Upper lobe of left lung (tissue), 6 donors: ENCODE data around the gene NUP93. TPM values are rescaled to one million over a fixed set of nuclear protein-coding genes. Genes with fewer than 3 reads are reported as not detected.

Experiments
- ATAC-seq, 2 donors: fragments of 200-7000 bp; cut with Tn5 transposase; one replicate each; pipeline ENCODE4 v1.9.1; 2022; ENCODE audit warnings: mild to moderate bottlenecking in 2 of 2, moderate library complexity in 2 of 2; ENCODE audit not compliant: low FRiP score in 2 of 2
- DNase-seq, 2 donors: peaks; one replicate each; pipeline ENCODE4 v3.0.0-alpha.2; 2019 to 2020
- H3K27ac ChIP-seq, 4 donors: fragments of 200-600 bp; sonication (generic); one replicate each; pipeline ENCODE4 v1.5.1; 2016 to 2019
- H3K27me3 ChIP-seq, 4 donors: fragments of 200-600 bp; sonication (generic); one replicate each; pipeline ENCODE4 v1.5.1; 2017 to 2019
- H3K36me3 ChIP-seq, 4 donors: fragments of 200-600 bp; sonication (generic); one replicate each; pipeline ENCODE4 v1.5.1; 2016 to 2019
- H3K4me1 ChIP-seq, 4 donors: fragments of 200-600 bp; sonication (generic); one replicate each; pipeline ENCODE4 v1.5.1; 2018 to 2019
- H3K4me3 ChIP-seq, 4 donors: fragments of 200-600 bp; sonication (generic); one replicate each; pipeline ENCODE4 v1.5.1; 2017 to 2019; ENCODE audit warnings: mild to moderate bottlenecking in 2 of 4, moderate library complexity in 1 of 4
- H3K9me3 ChIP-seq, 4 donors: fragments of 200-600 bp; sonication (generic); one replicate each; pipeline ENCODE4 v1.5.1; 2018 to 2019
- CTCF ChIP-seq, 6 experiments: fragments of 450-650 bp in 4 of 6; fragments of 200-600 bp in 2 of 6; sonication (generic) in 2 of 6; IDR thresholded peaks; one replicate each; pipeline ENCODE4 v1.5.1; 2016 to 2019; ENCODE audit warnings: antibody characterized with exemption in 6 of 6
- EP300 ChIP-seq, 4 donors: sonication (generic); formaldehyde crosslinking; IDR thresholded peaks; one replicate each; pipeline ENCODE4 v1.5.1; 2017; ENCODE audit warnings: antibody characterized with exemption in 4 of 4, control low read depth in 2 of 4
- POLR2A ChIP-seq, 4 donors: fragments of 450-650 bp; IDR thresholded peaks; one replicate each; pipeline ENCODE4 v1.5.1; 2016 to 2017; ENCODE audit warnings: antibody characterized with exemption in 4 of 4, mild to moderate bottlenecking in 2 of 4
- POLR2AphosphoS5 ChIP-seq, 2 donors: sonication (generic); formaldehyde crosslinking; IDR thresholded peaks; one replicate each; pipeline ENCODE4 v1.5.1; 2017; ENCODE audit warnings: antibody characterized with exemption in 2 of 2
- WGBS, 2 donors: methylation state at CpG; one replicate each; pipeline ENCODE4 v1.1.5; 2017 to 2018; 5-methylcytosine and 5-hydroxymethylcytosine counted together
- total RNA-seq, 6 donors: library from RNA; depleted of rRNA in 4 of 6; stranded (reverse); fragments of >200 nt in 4 of 6; gene quantifications; one replicate each; pipeline versions ENCODE4 v1.1.0 to v1.2.1, GENCODE V29; 2016 to 2021
- donor health status: DM: no; HTN: no; CAD: no; lungs with moderate emphysema.
- donor health status: DM: no; HTN: yes; CAD: no; lungs with severe emphysema.

The NUP93 gene
- total RNA-seq, 6 donors from 2014 or later, result 30.9 to 57.3 (median 45.3) TPM

DNA sequence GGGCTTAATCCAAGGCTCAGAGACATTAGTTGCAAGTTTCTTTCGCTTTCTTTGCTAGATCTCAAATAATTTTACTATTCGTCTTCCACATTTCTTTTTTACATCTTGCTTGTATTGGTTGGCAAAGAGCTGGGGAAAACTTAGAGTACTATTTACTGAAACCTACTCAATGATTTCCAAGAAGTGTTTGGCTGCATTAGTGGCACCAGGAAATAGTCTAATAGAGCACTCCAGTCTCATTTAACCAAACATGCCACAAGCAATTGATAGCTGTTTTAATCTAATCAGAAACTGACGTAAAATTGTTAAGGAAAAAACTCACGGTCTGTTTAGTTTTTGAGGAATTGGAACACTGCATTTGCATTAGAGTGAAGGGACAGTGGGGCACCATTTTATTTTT lies 29.0 kb downstream of the NUP93 start:
- ATAC-seq (no peak), DNase-seq (no peak)
- H3K4me3 ChIP-seq, result no peak overlapping the region
- TF ChIP-seq EP300 (IDR thresholded peaks at IDR 0.05), result peak in 1 of 4 donors; percentile 51
- no peak for TF ChIP-seq POLR2A (IDR thresholded peaks at IDR 0.05)
- H3K27me3 ChIP-seq, result no peaks in the 10 kb centered on the region
- H3K36me3 ChIP-seq, result peaks cover 0 to 21% (median 5%) of the 10 kb centered on the region in 4 donors
- WGBS, 2 donors, result 44 to 52% methylated on average over 4 of the region's 4 CpGs
- H3K27ac ChIP-seq, result peak overlapping the region in 2 of 4 donors; percentile 5 to 10
- H3K4me1 ChIP-seq, result peaks cover 7 to 17% (median 12%) of the 10 kb centered on the region in 4 donors
- no peaks in the 10 kb centered on the region for H3K9me3 ChIP-seq

- Histone ChIP-seq H3K27ac (no peak overlapping the region), H3K36me3 (peaks cover 0 to 21% (median 7%) of the 10 kb centered on the region in 4 donors), H3K4me1 (peaks cover 12 to 21% (median 15%) of the 10 kb centered on the region in 4 donors), H3K4me3 (no peak overlapping the region), H3K9me3 (no peaks in the 10 kb centered on the region), H3K27me3 (no peaks in the 10 kb centered on the region)
- WGBS, 2 donors, result 67 to 70% methylated on average over 1 of the region's 1 CpG
- TF ChIP-seq CTCF (IDR thresholded peaks at IDR 0.05), result no peak
- TF ChIP-seq EP300 (IDR thresholded peaks at IDR 0.05), result no peak
- no peak for TF ChIP-seq POLR2AphosphoS5 (IDR thresholded peaks at IDR 0.05)
- no peak for TF ChIP-seq POLR2A (IDR thresholded peaks at IDR 0.05)
- ATAC-seq (no peak), DNase-seq (no peak)
These were observed 33.5 kb downstream of the NUP93 start for GRCh38 chr16:56763291-56763916.

DNA sequence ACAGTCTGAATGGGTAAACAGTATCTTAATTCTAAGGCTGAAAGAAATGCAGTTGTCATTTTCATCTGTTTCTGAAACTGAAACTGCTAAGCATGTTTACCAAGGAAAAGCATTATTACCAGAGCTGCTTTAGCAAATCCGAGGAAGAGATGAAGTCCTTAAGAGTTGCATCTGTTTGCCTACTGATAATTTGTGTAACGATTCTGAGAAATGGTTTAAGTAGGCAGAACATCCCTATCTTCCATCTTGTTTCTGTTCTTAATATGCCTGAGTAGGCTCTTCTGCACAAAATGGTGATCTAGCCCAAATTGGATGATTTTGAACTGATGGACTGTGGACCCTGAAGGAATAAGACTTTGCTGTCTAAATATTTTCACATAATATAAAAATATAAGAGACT lies 34.9 kb downstream of the NUP93 start:
- peaks cover 0 to 14% (median 7%) of the 10 kb centered on the region in 4 donors for H3K36me3 ChIP-seq
- H3K27me3 ChIP-seq, result no peaks in the 10 kb centered on the region
- no peaks in the 10 kb centered on the region for H3K9me3 ChIP-seq
- DNase-seq (no peak), ATAC-seq (no peak)
- H3K4me3 ChIP-seq, result no peak overlapping the region
- 42 to 47% methylated on average over 2 of the region's 2 CpGs for WGBS, 2 donors
- H3K27ac ChIP-seq, result peak overlapping the region in 1 of 4 donors; percentile 12
- TF ChIP-seq POLR2AphosphoS5 (IDR thresholded peaks at IDR 0.05) (no peak), POLR2A (IDR thresholded peaks at IDR 0.05) (no peak), EP300 (IDR thresholded peaks at IDR 0.05) (no peak), CTCF (IDR thresholded peaks at IDR 0.05) (no peak)
- H3K4me1 ChIP-seq, result peaks cover 10 to 23% (median 21%) of the 10 kb centered on the region in 4 donors

GRCh38 chr16:56765949-56766348 lies 36.0 kb downstream of the NUP93 start:
- TF ChIP-seq POLR2AphosphoS5 (IDR thresholded peaks at IDR 0.05) (no peak), POLR2A (IDR thresholded peaks at IDR 0.05) (no peak), EP300 (IDR thresholded peaks at IDR 0.05) (no peak), CTCF (IDR thresholded peaks at IDR 0.05) (no peak)
- Histone ChIP-seq H3K4me1 (peaks cover 18 to 28% (median 24%) of the 10 kb centered on the region in 4 donors), H3K27me3 (no peaks in the 10 kb centered on the region), H3K4me3 (no peak overlapping the region), H3K27ac (no peak overlapping the region), H3K36me3 (peaks cover 0 to 3% (median 1%) of the 10 kb centered on the region in 4 donors), H3K9me3 (no peaks in the 10 kb centered on the region)
- 92 to 97% methylated on average over 4 of the region's 4 CpGs for WGBS, 2 donors
- DNase-seq (no peak), ATAC-seq (no peak)

DNA sequence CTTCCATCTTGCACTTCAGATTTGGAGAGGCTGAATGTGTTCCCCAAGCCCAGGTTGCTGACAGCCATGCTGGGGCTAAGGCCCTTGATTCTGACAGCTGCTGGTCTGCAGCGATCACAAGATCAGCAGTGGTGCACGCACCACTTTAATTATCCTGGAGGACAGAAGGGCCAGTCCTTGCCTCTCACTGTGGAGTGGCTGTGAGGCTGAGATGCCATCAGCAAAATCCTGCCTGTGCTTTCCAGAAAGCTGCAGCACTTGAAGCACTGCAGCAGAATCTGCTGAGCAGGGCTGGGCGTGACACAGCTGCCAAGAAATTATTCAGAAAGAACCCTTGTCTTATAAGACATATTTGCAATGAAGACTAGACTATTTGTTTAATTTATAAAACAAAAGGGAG lies 37.1 kb downstream of the NUP93 start:
- no peaks in the 10 kb centered on the region for H3K27me3 ChIP-seq
- WGBS, 2 donors, result 48 to 81% methylated on average over 3 of the region's 3 CpGs
- no peaks in the 10 kb centered on the region for H3K9me3 ChIP-seq
- peaks cover 0 to 3% (median 0%) of the 10 kb centered on the region in 4 donors for H3K36me3 ChIP-seq
- H3K27ac ChIP-seq, result no peak overlapping the region
- no peak for TF ChIP-seq POLR2AphosphoS5 (IDR thresholded peaks at IDR 0.05)
- TF ChIP-seq EP300 (IDR thresholded peaks at IDR 0.05), result no peak
- TF ChIP-seq POLR2A (IDR thresholded peaks at IDR 0.05), result no peak
- TF ChIP-seq CTCF (IDR thresholded peaks at IDR 0.05), result no peak
- H3K4me1 ChIP-seq, result peaks cover 16 to 30% (median 29%) of the 10 kb centered on the region in 4 donors
- ATAC-seq, result no peak
- no peak overlapping the region for H3K4me3 ChIP-seq
- DNase-seq, result peak in 1 of 2 donors; percentile 42
